ENCODE results near the gene HPCAL1. TPM values are rescaled to one million over a fixed set of nuclear protein-coding genes. Genes with fewer than 3 reads are reported as not detected.

The HPCAL1 gene
- total RNA-seq, 1 donor from 2014 or later, result 62.4 TPM

- DNase-seq (ENCODE audit: low spot score), result no peak
- Mint-ChIP-seq H3K4me1 (ENCODE audit: low read depth) (peaks cover 4% of the 10 kb centered on the region), H3K4me3 (no peak overlapping the region), H3K9me3 (no peaks in the 10 kb centered on the region), H3K36me3 (ENCODE audit: low read depth) (no peaks in the 10 kb centered on the region), H3K27me3 (ENCODE audit: insufficient read depth) (peaks cover 5% of the 10 kb centered on the region), H3K27ac (no peak overlapping the region)
- intact Hi-C loops (cut with micrococcal nuclease), result no loop called here
These were observed 29.2 kb upstream of the HPCAL1 start for GRCh38 chr2:10273215-10274175.

DNA sequence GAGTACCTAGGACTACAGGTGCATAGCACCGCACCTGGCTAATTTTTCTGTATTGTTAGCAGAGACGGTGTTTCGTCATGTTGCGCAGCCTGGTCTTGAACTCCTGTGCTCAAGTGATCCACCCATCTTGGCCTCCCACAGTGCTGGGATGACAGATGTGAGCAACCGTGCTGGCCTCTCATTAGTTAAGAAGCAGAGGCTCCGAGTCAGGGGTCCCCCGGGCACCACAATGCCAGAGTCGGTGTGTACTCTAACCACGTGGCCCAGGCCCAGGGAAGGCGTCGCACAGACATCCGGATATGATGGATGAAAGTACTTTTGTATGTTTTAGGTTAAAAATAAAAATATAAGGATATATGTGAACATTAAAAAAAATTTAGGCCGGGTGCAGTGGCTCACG, 28.3 kb upstream of the HPCAL1 start:
- no peak overlapping the region for H3K27ac Mint-ChIP-seq
- no peaks in the 10 kb centered on the region for H3K9me3 Mint-ChIP-seq
- H3K36me3 Mint-ChIP-seq (ENCODE audit: low read depth), result no peaks in the 10 kb centered on the region
- H3K4me3 Mint-ChIP-seq, result no peak overlapping the region
- H3K4me1 Mint-ChIP-seq (ENCODE audit: low read depth), result peaks cover 8% of the 10 kb centered on the region
- H3K27me3 Mint-ChIP-seq (ENCODE audit: insufficient read depth), result peaks cover 9% of the 10 kb centered on the region
- intact Hi-C loops (cut with micrococcal nuclease), result no loop called here
- DNase-seq (ENCODE audit: low spot score), result no peak

DNA sequence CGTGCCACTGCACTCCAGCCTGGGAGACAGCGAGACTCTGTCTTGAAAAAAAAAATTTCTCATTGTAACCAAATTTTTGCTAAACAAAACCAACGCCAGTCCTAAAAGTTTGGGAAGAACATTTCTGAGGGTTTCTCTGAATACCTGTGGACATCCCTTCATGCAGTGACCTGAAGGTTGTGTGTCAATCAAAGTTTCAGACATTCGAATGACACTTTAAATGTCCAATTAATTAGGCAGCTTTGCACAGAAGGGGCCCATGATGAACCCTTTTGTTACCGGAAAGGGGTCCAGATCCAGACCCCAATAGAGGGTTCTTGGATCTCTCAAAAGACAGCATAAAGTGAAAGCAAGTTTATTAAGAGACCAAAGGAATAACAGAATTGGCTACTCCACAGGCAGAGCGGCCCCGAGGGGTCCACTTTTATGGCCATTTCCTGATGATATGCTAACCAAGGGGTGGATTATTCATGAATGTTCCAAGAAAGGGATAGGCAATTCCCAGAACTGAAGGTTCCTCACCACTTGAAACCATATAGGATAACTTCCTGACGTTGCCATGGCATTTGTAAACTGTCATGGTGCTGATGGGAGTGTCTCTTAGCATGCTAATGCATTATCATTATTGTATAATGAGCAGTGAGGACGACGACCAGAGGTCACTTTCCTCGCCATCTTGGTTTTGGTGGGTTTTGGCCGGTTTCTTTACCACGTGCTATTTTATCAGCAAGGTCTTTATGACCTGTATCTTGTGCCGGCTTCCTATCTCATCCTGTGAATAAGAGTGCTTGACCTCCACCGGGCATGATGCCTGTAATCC, 27.5 kb upstream of the HPCAL1 start:
- intact Hi-C loops (cut with micrococcal nuclease), result no loop called here
- DNase-seq (ENCODE audit: low spot score), result no peak
- no peak overlapping the region for H3K4me3 Mint-ChIP-seq
- peaks cover 8% of the 10 kb centered on the region for H3K4me1 Mint-ChIP-seq (ENCODE audit: low read depth)
- no peaks in the 10 kb centered on the region for H3K9me3 Mint-ChIP-seq
- no peaks in the 10 kb centered on the region for H3K36me3 Mint-ChIP-seq (ENCODE audit: low read depth)
- peaks cover 9% of the 10 kb centered on the region for H3K27me3 Mint-ChIP-seq (ENCODE audit: insufficient read depth)
- H3K27ac Mint-ChIP-seq, result no peak overlapping the region

DNA sequence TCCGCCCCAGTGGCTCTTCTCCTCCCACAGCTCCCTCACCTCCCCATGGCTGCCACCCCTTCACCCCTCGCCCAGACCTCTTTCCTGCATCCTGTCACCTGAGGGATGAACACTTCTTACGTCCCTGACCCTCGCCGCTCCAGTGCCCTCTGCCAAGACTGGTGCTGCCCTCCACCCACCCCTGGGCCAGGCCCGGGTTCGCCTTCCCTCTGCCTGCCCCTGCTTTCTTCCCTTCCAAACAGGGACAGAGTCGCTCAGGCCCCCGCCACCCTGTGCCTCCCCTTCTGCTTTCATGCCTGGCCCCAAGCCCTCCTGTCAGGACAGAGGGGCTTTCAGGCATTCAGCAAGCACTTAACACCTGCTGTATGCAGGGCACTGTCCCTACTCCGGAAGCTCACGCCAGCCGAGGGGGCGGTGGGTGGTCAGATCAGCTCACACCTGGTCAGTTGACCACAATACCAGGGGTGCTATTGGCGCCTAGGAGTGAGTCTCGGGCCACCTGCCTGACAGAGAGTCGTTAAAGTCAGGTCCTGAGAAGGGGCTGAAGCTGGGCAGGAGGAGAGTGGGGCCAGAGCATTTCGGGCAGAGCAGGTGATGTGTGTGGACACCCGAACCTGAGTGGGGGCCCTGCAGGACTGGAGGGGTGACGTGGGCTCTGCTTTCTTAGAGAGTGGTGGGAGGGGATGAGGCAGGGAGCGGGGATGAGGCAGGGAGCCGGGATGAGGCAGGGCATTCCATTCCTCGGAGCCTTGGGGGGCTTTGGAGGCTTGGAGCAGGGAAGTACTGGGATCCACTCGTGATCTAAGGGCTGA, 26.0 kb upstream of the HPCAL1 start:
- no peak overlapping the region for H3K27ac Mint-ChIP-seq
- H3K27me3 Mint-ChIP-seq (ENCODE audit: insufficient read depth), result peaks cover 12% of the 10 kb centered on the region
- intact Hi-C loops (cut with micrococcal nuclease), result no loop called here
- no peak overlapping the region for H3K4me3 Mint-ChIP-seq
- H3K9me3 Mint-ChIP-seq, result no peaks in the 10 kb centered on the region
- no peak for DNase-seq (ENCODE audit: low spot score)
- H3K36me3 Mint-ChIP-seq (ENCODE audit: low read depth), result no peaks in the 10 kb centered on the region
- H3K4me1 Mint-ChIP-seq (ENCODE audit: low read depth), result peaks cover 8% of the 10 kb centered on the region

GRCh38 chr2:10277293-10278028, 25.2 kb upstream of the HPCAL1 start:
- Mint-ChIP-seq H3K9me3 (no peaks in the 10 kb centered on the region), H3K27ac (no peak overlapping the region), H3K27me3 (ENCODE audit: insufficient read depth) (peaks cover 14% of the 10 kb centered on the region), H3K4me1 (ENCODE audit: low read depth) (peaks cover 8% of the 10 kb centered on the region), H3K36me3 (ENCODE audit: low read depth) (no peaks in the 10 kb centered on the region), H3K4me3 (no peak overlapping the region)
- DNase-seq (ENCODE audit: low spot score), result no peak
- intact Hi-C loops (cut with micrococcal nuclease), result no loop called here

DNA sequence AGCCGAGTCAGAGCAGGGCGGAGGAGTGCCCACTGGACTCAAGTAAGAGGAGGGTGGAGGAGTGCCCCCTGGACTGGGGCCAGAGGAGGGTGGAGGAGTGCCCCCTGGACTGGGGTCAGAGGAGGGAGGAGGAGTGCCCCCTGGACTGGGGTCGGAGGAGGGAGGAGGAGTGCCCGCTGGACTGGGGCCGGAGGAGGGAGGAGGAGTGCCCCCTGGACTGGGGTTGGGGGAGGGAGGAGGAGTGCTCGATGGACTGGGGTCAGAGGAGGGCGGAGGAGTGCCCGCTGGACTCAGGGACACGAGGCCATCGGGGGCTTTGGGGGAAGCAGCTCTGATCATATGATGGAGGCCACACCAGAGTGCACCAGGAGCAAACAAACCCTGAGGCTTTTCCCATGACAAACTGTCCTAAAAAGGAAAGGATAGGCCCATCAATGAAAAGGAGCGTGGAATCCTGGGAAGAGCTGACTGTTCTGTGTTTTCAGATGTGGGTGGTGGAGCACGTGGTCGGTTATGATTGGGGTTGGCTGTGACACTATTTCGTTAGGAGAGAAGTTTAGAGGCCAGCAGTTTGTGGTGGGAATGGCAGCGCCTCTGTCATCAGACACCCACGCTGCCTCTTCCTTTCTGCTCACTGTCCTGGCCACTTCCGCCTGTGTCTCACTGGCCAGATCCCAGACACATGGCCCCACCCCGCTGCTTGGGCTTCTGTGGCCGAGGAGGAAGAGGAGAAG, 24.5 kb upstream of the HPCAL1 start:
- no peak overlapping the region for H3K4me3 Mint-ChIP-seq
- H3K27me3 Mint-ChIP-seq (ENCODE audit: insufficient read depth), result peaks cover 14% of the 10 kb centered on the region
- DNase-seq (ENCODE audit: low spot score), result no peak
- H3K9me3 Mint-ChIP-seq, result no peaks in the 10 kb centered on the region
- intact Hi-C loops (cut with micrococcal nuclease), result no loop called here
- no peaks in the 10 kb centered on the region for H3K36me3 Mint-ChIP-seq (ENCODE audit: low read depth)
- H3K4me1 Mint-ChIP-seq (ENCODE audit: low read depth), result peaks cover 8% of the 10 kb centered on the region
- no peak overlapping the region for H3K27ac Mint-ChIP-seq

DNA sequence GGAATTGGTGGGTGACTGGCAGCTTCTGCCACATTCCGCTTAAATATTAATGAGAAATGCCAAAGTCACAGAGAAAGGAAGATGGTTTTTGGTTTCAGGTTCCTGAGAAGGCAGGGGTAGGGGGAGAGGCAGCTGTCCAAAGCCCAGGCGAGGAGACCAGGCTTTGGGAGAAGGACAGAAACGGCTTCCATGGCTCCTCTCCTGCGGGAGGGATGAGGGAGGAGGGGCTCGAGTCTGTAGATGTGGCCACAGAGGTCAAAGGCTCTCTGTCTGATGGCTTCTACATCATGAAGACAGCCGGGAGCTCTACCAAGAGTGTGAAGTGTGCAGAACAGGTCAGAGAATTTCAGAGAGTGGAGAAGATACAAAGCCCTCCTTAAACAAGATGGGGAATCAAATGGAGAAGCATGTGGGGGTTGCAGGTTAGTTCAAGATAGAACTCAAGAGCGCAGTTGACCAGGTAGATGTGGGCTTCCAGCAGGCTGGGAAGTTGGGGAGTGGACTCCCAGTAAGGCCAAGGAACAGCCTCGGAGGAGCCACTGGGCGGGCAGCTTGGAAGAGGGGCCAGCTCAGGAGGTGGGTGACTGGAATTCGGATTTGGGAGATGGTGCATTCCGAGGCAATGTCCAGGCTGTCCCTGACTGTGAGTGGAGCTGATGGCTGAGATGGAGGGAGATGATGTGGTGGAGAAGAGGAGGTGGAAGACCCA, 23.8 kb upstream of the HPCAL1 start:
- Mint-ChIP-seq H3K4me1 (ENCODE audit: low read depth) (peaks cover 14% of the 10 kb centered on the region), H3K9me3 (no peaks in the 10 kb centered on the region), H3K4me3 (no peak overlapping the region), H3K27ac (no peak overlapping the region), H3K36me3 (ENCODE audit: low read depth) (no peaks in the 10 kb centered on the region), H3K27me3 (ENCODE audit: insufficient read depth) (peaks cover 16% of the 10 kb centered on the region)
- no peak for DNase-seq (ENCODE audit: low spot score)
- intact Hi-C loops (cut with micrococcal nuclease), result no loop called here

- Mint-ChIP-seq H3K4me3 (no peak overlapping the region), H3K27ac (no peak overlapping the region), H3K9me3 (no peaks in the 10 kb centered on the region), H3K36me3 (ENCODE audit: low read depth) (no peaks in the 10 kb centered on the region), H3K4me1 (ENCODE audit: low read depth) (peaks cover 14% of the 10 kb centered on the region), H3K27me3 (ENCODE audit: insufficient read depth) (peaks cover 16% of the 10 kb centered on the region)
- no peak for DNase-seq (ENCODE audit: low spot score)
- intact Hi-C loops (cut with micrococcal nuclease), result no loop called here
These were observed 23.2 kb upstream of the HPCAL1 start for GRCh38 chr2:10279472-10279870.

DNA sequence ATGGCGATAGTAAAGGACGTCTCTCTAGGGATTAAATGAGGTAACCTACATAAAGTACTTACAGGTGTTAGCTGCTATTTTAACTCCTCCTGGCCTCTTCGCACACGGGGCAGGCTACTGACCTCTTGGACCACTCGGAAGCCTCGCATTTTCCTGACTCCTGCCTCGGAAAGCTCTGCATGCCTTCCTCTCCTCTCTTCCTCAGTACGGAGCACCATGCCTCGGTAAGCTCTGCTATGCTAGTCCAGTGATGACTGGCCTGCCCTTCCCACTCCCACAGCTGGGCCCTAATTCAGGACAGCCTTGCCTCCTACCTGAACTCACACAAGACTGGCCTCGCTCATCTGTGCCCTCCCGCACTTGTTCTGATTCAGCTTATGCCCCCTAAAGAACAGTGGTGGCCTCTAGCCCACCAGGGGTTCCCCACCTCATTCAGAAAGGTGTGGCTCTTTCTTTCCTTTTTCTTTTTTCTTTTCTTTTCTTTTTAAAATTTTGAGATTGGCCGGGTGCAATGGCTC, 22.7 kb upstream of the HPCAL1 start:
- DNase-seq (ENCODE audit: low spot score), result no peak
- H3K36me3 Mint-ChIP-seq (ENCODE audit: low read depth), result no peaks in the 10 kb centered on the region
- peaks cover 14% of the 10 kb centered on the region for H3K4me1 Mint-ChIP-seq (ENCODE audit: low read depth)
- H3K4me3 Mint-ChIP-seq, result no peak overlapping the region
- no peaks in the 10 kb centered on the region for H3K9me3 Mint-ChIP-seq
- no peak overlapping the region for H3K27ac Mint-ChIP-seq
- H3K27me3 Mint-ChIP-seq (ENCODE audit: insufficient read depth), result peaks cover 16% of the 10 kb centered on the region
- intact Hi-C loops (cut with micrococcal nuclease), result no loop called here

DNA sequence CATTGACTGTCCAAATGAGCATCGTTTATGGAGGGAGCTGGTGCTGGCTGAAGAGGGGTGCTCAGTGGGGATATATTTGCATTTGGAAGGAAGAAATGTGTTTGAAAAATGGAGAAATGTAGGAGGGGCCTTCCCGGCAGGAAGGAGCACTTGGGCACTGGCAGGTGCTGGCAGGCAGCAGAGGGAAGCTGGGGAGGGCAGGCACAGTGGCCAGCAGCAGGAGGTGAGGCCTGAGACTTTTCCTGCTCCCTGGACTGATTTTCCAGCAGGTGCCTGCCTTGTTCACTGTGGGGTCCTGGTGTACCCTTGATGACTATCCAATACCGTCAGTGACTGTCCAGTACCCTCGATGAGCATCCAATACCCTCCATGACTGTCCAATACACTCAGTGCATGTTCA, 20.8 kb upstream of the HPCAL1 start:
- no peaks in the 10 kb centered on the region for H3K9me3 Mint-ChIP-seq
- no peaks in the 10 kb centered on the region for H3K36me3 Mint-ChIP-seq (ENCODE audit: low read depth)
- intact Hi-C loops (cut with micrococcal nuclease), result no loop called here
- no peak overlapping the region for H3K27ac Mint-ChIP-seq
- no peak for DNase-seq (ENCODE audit: low spot score)
- H3K27me3 Mint-ChIP-seq (ENCODE audit: insufficient read depth), result peaks cover 17% of the 10 kb centered on the region
- H3K4me1 Mint-ChIP-seq (ENCODE audit: low read depth), result peaks cover 14% of the 10 kb centered on the region
- H3K4me3 Mint-ChIP-seq, result no peak overlapping the region

- Mint-ChIP-seq H3K9me3 (no peaks in the 10 kb centered on the region), H3K4me3 (no peak overlapping the region), H3K27me3 (ENCODE audit: insufficient read depth) (peaks cover 12% of the 10 kb centered on the region), H3K27ac (no peak overlapping the region), H3K36me3 (ENCODE audit: low read depth) (no peaks in the 10 kb centered on the region), H3K4me1 (ENCODE audit: low read depth) (peaks cover 14% of the 10 kb centered on the region)
- DNase-seq (ENCODE audit: low spot score), result no peak
- intact Hi-C loops (cut with micrococcal nuclease), result no loop called here
These were observed 20.0 kb upstream of the HPCAL1 start for GRCh38 chr2:10282611-10283105.

All from activated T-helper 1 cell treated with anti-CD3 and anti-CD28 coated beads, Interleukin-12 subunit alpha, Interleukin-12 subunit beta, Interleukin-2, Interleukin-4 antibody, amounts not matched to agents 30 ng/mL and 10 ng/mL and 1 ng/mL, durations not matched to agents 14 hours and 24 hours and 36 hours (primary cell).